Muscle of arm (tissue), 14 donors: ENCODE data around the gene DRD2. TPM values are rescaled to one million over a fixed set of nuclear protein-coding genes. Genes with fewer than 3 reads are reported as not detected.
"Not testable (repeated sequence)": the region's sequence is repeated elsewhere in the genome, so short reads cannot be mapped to it uniquely, and the experiment has no call there.

ENCODE experiments used
- DNase-seq: peaks from one replicate; pipeline ENCODE4 v3.0.0-alpha.2; 2013
- long read RNA-seq, 11 donors: transcript quantifications; one replicate each; lab custom pipeline, GENCODE V29; 2026
- polyA plus RNA-seq, 12 donors: library from polyadenylated mRNA; unstranded; fragments of 120-200 nt; gene quantifications; one replicate each; pipeline ENCODE4 v1.2.1, GENCODE V29; 2013; ENCODE audit not compliant: insufficient read length in 12 of 12

The DRD2 gene
- polyA plus RNA-seq, result 1 to 10 TPM in 1 of 12 donors, under 1 TPM in 7, not detected in 4; 0.08 to 1.7 (median 0.25) TPM
- long read RNA-seq, donor 1, result 0 reads
- long read RNA-seq, donor 2, result 0 reads
- long read RNA-seq, donor 3, result 0 reads
- long read RNA-seq, donor 4, result 0 reads
- long read RNA-seq, donor 5, result 0 reads
- long read RNA-seq, donor 6, result 0 reads
- long read RNA-seq, donor 7, result 0 reads
- long read RNA-seq, donor 8, result 0 reads
- long read RNA-seq, donor 9, result 0 reads
- long read RNA-seq, donor 10, result 0 reads
- long read RNA-seq, donor 11, result 0 reads

GRCh38 chr11:113475160-113475761, at the start of gene DRD2:
Gene DRD2 (minus strand): TSS chr11:113475398. CDS start chr11:113424651, 50,747 bp downstream.
- DNase-seq, result no peak

DNA sequence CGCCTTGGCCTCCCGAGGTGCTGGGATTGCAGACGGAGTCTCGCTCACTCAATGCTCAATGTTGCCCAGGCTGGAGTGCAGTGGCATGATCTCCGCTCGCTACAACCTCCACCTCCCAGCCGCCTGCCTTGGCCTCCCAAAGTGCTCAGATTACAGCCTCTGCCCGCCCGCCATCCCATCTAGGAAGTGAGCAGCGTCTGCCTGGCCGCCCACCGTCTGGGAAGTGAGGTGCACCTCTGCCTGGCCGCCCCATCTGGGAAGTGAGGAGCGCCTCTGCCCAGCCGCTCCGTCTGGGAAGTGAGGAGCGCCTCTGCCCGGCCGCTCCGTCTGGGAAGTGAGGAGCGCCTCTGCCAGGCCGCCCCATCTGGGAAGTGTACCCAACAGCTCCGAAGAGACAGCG, 48.7 kb upstream of the DRD2 start:
- not testable (repeated sequence) for DNase-seq

DNA sequence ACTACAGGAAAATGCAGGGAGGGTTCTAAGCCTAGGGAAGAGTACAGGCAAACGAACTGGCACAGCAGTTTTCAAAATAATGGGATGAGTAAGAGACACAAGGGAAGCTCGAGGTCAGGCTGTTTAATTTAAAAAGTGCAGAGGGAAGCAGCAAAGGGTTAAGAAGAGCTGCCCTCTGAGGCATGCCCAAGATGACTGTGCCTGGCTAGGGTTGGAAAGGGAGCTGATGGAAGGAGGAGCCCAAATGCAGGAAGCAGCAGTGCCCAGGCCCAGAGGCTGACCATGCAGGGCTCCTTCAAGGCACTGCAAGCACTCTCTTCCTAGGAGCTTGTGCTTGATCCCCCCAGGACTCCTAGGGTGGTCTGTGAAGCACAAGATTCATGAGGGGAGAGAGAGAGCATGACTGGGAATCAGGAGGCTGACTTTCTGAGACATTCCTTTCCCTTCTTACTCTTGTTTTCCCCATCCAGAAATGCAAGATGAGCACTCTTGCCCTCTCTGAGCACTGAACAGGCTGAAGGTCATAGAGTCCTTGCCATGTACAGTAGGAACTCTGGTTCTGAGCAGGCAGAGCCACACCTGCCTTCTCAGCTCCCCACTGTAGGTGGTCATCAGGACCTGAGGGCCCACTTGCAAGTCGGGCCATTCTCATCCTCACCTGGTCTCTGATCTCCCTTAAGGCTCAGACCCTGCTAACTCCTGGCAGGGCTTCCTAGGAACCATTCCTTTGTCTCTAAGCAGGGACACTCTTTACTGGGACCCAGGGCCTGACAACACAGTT, 46.7 kb upstream of the DRD2 start:
- no peak for DNase-seq

DNA sequence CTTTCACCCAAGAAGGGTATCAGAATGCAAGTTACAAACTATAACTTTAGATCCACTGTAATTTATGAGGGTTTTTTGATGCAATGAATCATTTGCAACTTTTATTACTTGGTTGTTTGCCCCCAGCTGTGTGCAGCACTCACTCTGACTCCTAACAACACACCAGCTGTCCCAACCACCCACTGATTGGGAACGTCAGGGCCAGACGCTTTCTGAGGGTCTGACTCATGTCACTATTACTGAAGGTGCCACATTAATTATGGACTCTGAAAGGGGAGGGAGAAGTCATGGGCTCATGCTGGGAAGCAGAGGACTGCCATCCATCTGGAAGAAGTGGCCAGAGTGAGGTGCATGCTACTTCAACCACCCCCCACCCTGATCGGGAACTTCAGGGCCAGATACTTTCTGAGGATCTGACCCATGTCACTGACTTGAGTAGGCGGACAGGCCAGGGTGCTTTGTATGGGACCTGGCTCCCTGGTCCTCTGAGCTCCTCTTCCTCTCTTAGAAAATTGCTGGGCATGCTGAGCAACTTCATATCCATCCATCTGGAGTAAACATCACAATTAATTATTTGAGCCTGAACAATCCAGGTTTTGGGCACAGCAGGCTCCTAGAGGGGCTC, 44.9 kb upstream of the DRD2 start:
- DNase-seq, result no peak

GRCh38 chr11:113518716-113519495, 43.7 kb upstream of the DRD2 start:
- no peak for DNase-seq

DNA sequence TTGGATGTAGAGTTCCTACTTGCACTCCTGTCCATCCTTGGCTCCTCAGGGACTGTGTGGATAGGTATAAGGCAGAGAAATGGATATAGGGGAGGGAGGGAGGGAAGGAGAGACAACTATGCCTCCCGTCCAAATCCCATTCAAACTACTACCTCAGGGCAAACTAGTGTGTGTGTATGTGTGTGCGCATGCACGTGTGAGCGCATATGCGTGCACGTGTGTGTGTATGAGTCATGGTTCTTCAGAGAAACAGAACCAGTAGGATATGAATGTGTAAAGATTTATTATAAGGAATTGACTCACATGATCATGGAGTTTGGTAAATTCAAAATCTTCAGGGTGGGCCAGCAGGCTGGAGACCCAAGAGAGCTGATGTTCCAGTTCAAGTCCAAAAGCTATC, 42.2 kb upstream of the DRD2 start:
- no peak for DNase-seq

- no peak for DNase-seq
These were observed 39.7 kb upstream of the DRD2 start for GRCh38 chr11:113514856-113515255.

DNA sequence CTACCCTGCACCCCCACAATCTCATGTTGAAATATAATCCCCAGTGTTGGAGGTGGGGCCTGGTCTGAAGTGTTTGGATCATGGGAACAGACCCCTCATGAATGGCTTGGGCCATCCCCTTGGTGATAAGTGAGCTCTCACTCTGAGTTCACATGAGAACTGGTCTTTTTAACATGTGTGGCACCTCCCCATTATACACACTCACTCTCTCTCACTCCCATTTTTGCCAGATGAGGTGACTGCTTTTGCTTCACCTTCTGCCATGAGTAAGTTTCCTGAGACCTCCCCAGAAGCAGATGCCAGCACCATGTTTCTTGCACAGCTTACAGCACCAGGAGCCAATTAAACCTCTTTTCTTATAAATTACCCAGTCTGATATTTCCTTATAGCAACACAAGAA, 32.1 kb upstream of the DRD2 start:
- no peak for DNase-seq

DNA sequence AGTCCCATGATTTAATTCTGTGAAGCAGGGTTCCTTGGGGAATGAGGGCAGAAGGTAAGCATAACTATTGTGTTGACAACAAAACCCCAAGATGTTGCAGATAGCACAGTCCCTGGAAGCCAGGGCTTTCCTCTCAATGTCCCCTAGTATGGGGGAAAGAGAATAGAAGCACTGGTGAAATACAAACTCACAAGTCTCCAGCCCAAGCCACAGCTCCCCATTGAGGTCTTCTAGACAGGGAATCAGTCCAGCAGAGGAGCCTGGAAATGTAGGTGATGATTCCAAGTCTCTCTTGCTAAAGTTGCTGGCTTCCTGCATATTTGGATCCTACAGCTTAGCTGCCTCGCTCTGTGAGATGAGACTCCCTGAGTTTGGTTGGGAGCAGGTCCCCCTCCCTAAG, 31.7 kb upstream of the DRD2 start:
- DNase-seq, result no peak

DNA sequence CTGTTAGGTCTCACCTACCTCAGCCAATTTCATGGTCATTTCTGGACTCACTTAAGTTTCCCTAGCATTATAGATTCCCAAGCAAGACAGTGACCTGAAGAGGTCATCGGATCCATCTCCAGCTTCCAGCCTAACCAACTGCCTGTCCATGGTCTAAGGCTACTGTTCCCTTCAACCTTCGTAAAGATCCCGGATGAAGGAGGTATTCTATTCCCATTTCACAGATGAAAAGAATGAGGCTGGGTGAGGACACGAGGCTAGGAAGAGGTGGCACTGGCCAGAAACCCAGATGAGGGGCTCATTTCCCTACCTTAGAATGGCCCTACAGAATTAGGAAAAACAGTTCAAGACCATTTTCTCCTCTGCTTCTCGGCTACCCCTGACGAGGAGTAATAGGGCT, 31.3 kb upstream of the DRD2 start:
- no peak for DNase-seq

- DNase-seq, result no peak
These were observed 30.6 kb upstream of the DRD2 start for GRCh38 chr11:113505541-113506375.

DNA sequence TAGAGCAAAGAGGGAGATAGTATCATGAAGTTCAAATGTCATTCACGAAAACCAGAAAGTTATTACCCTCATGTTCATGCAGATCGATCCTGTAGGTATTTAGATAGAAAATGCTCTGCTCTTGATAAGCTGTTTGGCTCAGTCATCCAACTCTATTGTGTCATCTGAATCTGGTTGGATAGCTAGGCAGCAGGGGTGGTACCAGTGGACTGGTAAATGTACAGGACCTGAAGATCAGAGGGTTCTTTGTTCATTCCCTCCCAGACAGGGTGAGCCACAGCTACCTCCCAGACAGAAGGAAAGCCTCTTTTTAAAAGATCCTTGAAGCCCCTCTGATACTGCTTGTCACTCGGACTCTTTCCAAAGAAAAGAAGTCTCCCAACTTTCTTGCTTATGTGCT, 29.8 kb upstream of the DRD2 start:
- no peak for DNase-seq

- no peak for DNase-seq
These were observed 29.4 kb upstream of the DRD2 start for GRCh38 chr11:113504586-113504985.

DNA sequence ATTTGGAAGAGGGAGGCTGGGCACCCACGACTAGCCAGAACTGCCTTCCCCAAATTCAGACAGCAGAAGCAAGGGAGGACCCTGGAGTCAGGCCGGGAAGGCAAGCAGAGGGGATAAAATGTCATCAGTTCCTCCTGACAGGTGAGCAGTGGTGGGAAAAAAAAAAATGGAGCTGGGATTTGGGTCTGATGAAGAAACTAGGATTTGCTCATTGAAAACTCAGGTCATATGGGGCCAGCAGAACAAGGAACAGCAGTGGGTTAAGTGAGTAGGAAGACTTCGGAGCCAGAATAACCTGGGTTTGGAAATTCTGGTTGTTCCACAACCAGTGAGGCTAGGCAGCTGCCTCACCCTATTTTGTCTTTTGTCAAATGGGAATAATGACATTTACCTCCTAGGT, 28.9 kb upstream of the DRD2 start:
- no peak for DNase-seq

GRCh38 chr11:113497066-113497910, 22.1 kb upstream of the DRD2 start:
- no peak for DNase-seq

GRCh38 chr11:113496026-113496651, 20.9 kb upstream of the DRD2 start:
- DNase-seq, result no peak

DNA sequence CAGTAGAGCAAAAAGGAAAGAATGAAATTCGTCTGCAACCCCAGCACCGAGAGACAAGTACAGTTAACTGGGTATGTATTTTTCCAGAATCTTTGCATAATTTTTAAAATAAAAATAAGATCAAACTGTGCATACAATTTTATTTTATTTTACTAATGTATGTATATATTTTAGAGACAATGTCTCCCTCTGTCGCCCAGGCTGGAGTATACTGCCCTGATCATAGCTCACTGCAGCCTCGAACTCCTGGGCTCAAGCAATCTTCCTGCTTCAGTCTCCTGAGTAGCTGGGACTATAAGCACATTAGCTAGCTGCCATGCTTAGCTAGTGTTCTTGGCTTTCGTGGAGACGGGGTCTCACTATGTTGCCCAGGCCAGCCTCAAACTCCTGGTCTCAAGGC, 18.8 kb upstream of the DRD2 start:
- DNase-seq, result no peak

- no peak for DNase-seq
These were observed 18.0 kb upstream of the DRD2 start for GRCh38 chr11:113493206-113493605.

DNA sequence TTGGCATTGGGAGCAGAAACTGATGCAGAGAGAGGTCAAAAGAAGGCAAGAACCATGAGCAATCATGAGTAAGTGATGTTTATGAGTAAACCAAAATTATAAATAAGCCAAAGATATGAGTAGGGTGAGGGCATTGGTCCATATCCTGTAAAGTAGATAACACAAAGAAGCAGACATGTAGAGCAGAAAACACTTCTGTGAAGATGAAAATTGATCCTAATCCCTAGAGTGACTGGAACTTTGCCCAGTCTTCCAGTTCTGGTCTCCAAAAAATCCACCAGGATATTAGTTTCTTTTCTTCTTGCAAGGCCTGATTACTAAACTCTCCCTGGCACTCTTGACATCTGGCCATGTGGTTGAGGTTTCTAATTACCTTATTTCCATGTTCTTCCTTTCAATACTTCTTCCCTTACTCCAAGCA, 13.7 kb upstream of the DRD2 start:
- DNase-seq, result no peak
